Articular chondrocyte of knee joint (primary cell): ENCODE data around the gene CCDC89. TPM values are rescaled to one million over a fixed set of nuclear protein-coding genes. Genes with fewer than 3 reads are reported as not detected.

ENCODE experiments used
- total RNA-seq: library from RNA; depleted of rRNA; stranded (reverse); fragments of >200 nt; gene quantifications from 2 replicates; pipeline ENCODE4 v1.2.3, GENCODE V29; 2012

Gene CCDC89
- total RNA-seq: 4.4 and 5.7 TPM in 2 replicates

GRCh38 chr11:85685820-85686459, at the start of gene CCDC89:
CCDC89 (minus strand) TSS chr11:85686195; CDS start chr11:85686130, 65 bp downstream.

GRCh38 chr11:85664615-85665481, 21.1 kb downstream of the CCDC89 start, which contains the start of gene CREBZF:
CREBZF (minus strand) TSS chr11:85665129; CDS start chr11:85664875, 254 bp downstream.

GRCh38 chr11:85647604-85648299, 38.2 kb downstream of the CCDC89 start, which contains the start of gene TMEM126A:
TMEM126A (plus strand) TSS chr11:85647967; CDS start chr11:85650256, 2,289 bp downstream.

Other genes starting within 250 kb of the CCDC89 start
- 3.5 and 5.8 TPM in 2 replicates for gene DLG2, start 58.9 kb downstream of the CCDC89 start, total RNA-seq
- gene TMEM126B, start 57.6 kb downstream of the CCDC89 start, total RNA-seq: 84.9 and 87.0 TPM in 2 replicates
- gene TMEM126A, start 38.2 kb downstream of the CCDC89 start, total RNA-seq: 53.2 and 54.9 TPM in 2 replicates
- gene CREBZF, start 21.1 kb downstream of the CCDC89 start, total RNA-seq: 37.9 and 41.4 TPM in 2 replicates
- 24.6 and 26.4 TPM in 2 replicates for gene SYTL2, start 124.9 kb upstream of the CCDC89 start, total RNA-seq
- not detected in 2 replicates for gene CCDC83, start 169.2 kb upstream of the CCDC89 start, total RNA-seq